ENCODE measurements around the gene MYO16. TPM values are rescaled to one million over a fixed set of nuclear protein-coding genes. Genes with fewer than 3 reads are reported as not detected.

The MYO16 gene
- total and polyA plus RNA-seq, 3 donors from 2014 or later: 3.1 to 4.0 (median 3.4) TPM

GRCh38 chr13:108785844-108786243 lies 156.4 kb downstream of the MYO16 start:
- no peaks in the 10 kb centered on the region for H3K9me3 ChIP-seq
- WGBS, 2 donors: 65 to 74% methylated on average over 3 of the region's 3 CpGs
- intact Hi-C loops (cut with DNase I; ENCODE audit: low total_unique reads): no loop called here
- no peaks in the 10 kb centered on the region for H3K4me1 ChIP-seq
- DNase-seq: no peak
- no peaks in the 10 kb centered on the region for H3K27me3 ChIP-seq
- H3K27ac ChIP-seq: no peak overlapping the region
- H3K4me3 ChIP-seq: no peak overlapping the region
- no peaks in the 10 kb centered on the region for H3K36me3 ChIP-seq (ENCODE audit: low read depth, missing control alignments)
- no peak for TF ChIP-seq CTCF (IDR thresholded peaks at IDR 0.05)
- no peak for TF ChIP-seq POLR2A (IDR thresholded peaks at IDR 0.05)

DNA sequence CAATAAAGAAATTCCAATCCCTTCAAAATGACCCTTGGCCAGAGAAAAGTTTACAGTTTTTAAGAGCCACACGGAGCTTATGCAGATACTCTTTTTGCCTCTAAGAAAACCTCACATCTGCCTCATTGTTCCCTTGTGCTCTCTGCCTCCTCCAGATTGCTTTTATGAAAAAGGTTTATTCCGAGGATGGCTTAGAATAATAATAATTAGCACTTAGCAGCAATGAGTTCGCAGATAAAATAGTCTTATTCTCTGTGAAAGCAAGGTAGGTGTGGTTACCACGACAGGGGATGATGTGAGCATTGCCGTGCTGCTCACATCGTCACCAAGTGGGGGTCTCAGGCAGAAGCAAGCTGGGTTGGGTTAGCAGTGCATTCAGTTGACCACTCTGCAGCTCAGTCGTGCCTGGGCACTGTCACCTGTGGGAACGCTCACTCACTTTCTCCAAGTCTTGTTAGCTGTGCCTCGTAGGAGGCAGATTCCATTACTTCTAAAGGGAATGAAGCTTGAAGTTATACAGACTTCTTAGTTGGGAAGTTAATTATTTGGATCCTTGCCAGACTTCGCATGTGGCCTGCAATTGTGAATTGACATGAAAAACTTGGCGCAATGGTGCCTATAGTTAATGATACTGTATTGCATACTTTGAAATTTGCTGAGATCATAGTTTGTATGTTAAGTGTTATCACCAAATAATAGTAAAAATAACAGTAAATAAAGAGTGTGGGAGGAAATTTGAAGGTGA lies 157.2 kb downstream of the MYO16 start:
- WGBS, 2 donors: 43 to 47% methylated on average over 11 of the region's 11 CpGs
- no peak for TF ChIP-seq POLR2A (IDR thresholded peaks at IDR 0.05)
- TF ChIP-seq CTCF (IDR thresholded peaks at IDR 0.05): no peak
- Histone ChIP-seq H3K4me1 (no peaks in the 10 kb centered on the region), H3K27ac (no peak overlapping the region), H3K9me3 (no peaks in the 10 kb centered on the region), H3K27me3 (no peaks in the 10 kb centered on the region), H3K36me3 (ENCODE audit: low read depth, missing control alignments) (no peaks in the 10 kb centered on the region), H3K4me3 (no peak overlapping the region)
- no peak for DNase-seq
- intact Hi-C loops (cut with DNase I; ENCODE audit: low total_unique reads): no loop called here

DNA sequence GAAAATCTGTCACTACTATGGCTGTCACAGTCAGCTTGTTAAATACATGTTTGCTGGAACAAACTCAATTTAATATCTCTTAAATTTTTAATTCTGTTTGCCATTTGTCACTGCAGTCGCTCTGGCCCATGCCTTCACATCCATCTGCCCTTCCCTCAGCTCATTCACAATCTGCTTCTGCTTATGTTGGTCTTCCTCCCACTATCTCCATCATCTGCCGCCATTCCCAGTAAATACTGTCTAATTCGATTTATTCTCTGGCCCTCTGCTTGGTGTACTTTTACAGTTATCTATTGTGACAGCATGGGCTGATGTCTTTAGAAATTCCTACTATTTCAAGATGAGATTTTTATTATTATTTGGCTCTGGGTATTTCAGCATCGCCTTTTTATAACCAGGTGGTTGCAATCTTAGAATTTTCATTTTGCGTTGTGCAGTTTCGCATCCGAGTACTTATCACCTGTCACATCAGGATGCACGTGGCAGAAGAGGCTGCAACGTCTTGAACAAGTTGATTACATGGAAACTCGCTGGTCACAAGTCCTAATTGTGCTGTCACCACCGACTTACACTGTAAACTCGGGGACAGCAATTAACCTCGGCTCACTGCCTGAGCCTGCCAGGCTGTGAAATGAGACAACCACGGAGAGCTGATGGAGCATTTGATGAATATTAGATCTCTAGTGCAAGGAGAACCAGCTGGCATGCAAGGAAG lies 158.4 kb downstream of the MYO16 start:
- Histone ChIP-seq H3K27me3 (no peaks in the 10 kb centered on the region), H3K4me1 (no peaks in the 10 kb centered on the region), H3K27ac (no peak overlapping the region), H3K4me3 (no peak overlapping the region), H3K9me3 (no peaks in the 10 kb centered on the region), H3K36me3 (ENCODE audit: low read depth, missing control alignments) (no peaks in the 10 kb centered on the region)
- DNase-seq: no peak
- TF ChIP-seq POLR2A (IDR thresholded peaks at IDR 0.05) (no peak), CTCF (IDR thresholded peaks at IDR 0.05) (no peak)
- intact Hi-C loops (cut with DNase I; ENCODE audit: low total_unique reads): no loop called here
- 66 to 75% methylated on average over 14 of the region's 14 CpGs for WGBS, 2 donors

DNA sequence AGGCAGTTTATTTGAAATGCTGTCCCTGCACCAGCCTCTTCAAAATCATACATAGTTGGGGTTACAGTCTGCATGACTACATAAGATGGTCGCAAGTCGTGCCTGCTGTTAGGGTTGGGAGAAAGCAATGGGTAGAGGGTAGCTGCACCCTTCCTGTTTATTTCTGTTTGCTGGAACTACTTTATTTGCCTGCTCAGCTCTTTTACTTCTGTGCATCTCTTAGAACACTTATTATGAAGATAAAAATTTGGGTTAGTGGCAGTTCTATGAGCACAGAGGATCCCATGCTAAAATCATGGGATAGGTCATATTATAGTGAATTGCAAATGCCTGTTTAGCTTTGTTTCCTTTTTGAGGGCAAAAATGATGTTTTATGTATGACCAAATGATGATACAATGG lies 160.1 kb downstream of the MYO16 start:
- no peak for DNase-seq
- Histone ChIP-seq H3K4me3 (no peak overlapping the region), H3K27me3 (no peaks in the 10 kb centered on the region), H3K36me3 (ENCODE audit: low read depth, missing control alignments) (no peaks in the 10 kb centered on the region), H3K4me1 (no peaks in the 10 kb centered on the region), H3K27ac (no peak overlapping the region), H3K9me3 (no peaks in the 10 kb centered on the region)
- TF ChIP-seq CTCF (IDR thresholded peaks at IDR 0.05) (no peak), POLR2A (IDR thresholded peaks at IDR 0.05) (no peak)
- intact Hi-C loops (cut with DNase I; ENCODE audit: low total_unique reads): no loop called here
- WGBS, 2 donors: 95% methylated on average over 2 of the region's 2 CpGs
